Measurements from ENCODE around the gene PAMR1. TPM values are rescaled to one million over a fixed set of nuclear protein-coding genes. Genes with fewer than 3 reads are reported as not detected.

The PAMR1 gene
- total and polyA plus RNA-seq, 9 of the 15 experiments (the other 6 are each of a cell fraction or from before 2014, with no cell fraction given), result not detected

DNA sequence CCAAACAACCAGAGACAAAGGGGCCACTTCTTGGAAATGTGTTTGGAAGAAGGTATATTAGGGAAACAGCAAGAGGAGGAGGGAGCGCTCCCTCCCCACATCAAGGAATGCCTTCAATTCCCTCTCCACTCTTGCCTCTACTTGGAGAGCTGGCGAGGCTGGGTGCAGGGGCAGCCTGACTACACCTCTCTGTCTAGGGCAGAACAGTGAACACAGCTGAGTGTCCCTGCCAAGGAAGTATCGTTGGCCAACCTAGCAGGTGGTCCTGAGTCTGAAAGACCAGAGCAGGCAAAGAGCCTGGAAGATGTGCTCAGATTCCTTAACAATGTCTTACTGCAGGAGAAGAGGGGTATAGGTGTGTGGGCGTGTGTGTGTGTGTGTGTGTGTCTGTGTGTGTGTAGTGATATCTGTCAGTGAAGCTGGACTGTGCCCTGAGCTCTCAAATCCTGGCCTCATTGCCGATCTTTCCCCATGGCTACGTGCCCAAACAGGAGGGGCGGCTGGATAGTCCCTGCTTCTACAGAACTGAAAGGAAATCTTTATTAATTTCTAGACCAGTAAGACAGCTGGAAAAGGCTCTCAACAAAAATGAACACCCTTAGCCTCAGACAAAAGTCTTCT lies 46.8 kb downstream of the PAMR1 start:
- no TSS peak for BruUV-seq (replicated peaks)
- intact Hi-C loops (cut with micrococcal nuclease), result no loop called here
- no peak overlapping the region for H3K27ac ChIP-seq (ENCODE audit: extremely low read depth, low read depth, low read length)
- CTCF ChIA-PET (ENCODE audit: low intra/inter-chr PET ratio), result interaction anchor here (0.6 kb wide), 1 partner anchor 53 kb away, joined by 3 read pairs; no protein-coding TSS in a partner anchor
- TF ChIP-seq ESRRA (IDR thresholded peaks at IDR 0.05; ENCODE audit: borderline replicate concordance, low read depth) (no peak), ZEB2 (IDR thresholded peaks at IDR 0.05) (no peak), CBFB (CRISPR knock-in tag; IDR thresholded peaks at IDR 0.05) (no peak), KDM1A (IDR thresholded peaks at IDR 0.05) (no peak), KAT2B (IDR thresholded peaks at IDR 0.05; ENCODE audit: low read depth, low read length) (no peak), ZNF57 (CRISPR knock-in tag; IDR thresholded peaks at IDR 0.05) (no peak), RHOXF2B (CRISPR knock-in tag; conservative IDR thresholded peaks at IDR 0.05) (no peak), SAFB (IDR thresholded peaks at IDR 0.05; ENCODE audit: borderline replicate concordance, low read depth, low read length) (no peak), WHSC1 (IDR thresholded peaks at IDR 0.05; ENCODE audit: low read length) (no peak), HMGN3 (IDR thresholded peaks at IDR 0.05; ENCODE audit: borderline replicate concordance, extremely low read depth, insufficient read length, low read depth, low read length) (no peak), NR4A1 (CRISPR knock-in tag; IDR thresholded peaks at IDR 0.05) (no peak), NR4A1 (tag; IDR thresholded peaks at IDR 0.05) (no peak), TEAD2 (tag; IDR thresholded peaks at IDR 0.05) (no peak), TAL1 (IDR thresholded peaks at IDR 0.05) (no peak), CCAR2 (IDR thresholded peaks at IDR 0.05; ENCODE audit: low read depth, low read length) (no peak), ZBTB8A (IDR thresholded peaks at IDR 0.05; ENCODE audit: partially characterized antibody) (no peak)
- TF ChIP-seq, protein P1, sequence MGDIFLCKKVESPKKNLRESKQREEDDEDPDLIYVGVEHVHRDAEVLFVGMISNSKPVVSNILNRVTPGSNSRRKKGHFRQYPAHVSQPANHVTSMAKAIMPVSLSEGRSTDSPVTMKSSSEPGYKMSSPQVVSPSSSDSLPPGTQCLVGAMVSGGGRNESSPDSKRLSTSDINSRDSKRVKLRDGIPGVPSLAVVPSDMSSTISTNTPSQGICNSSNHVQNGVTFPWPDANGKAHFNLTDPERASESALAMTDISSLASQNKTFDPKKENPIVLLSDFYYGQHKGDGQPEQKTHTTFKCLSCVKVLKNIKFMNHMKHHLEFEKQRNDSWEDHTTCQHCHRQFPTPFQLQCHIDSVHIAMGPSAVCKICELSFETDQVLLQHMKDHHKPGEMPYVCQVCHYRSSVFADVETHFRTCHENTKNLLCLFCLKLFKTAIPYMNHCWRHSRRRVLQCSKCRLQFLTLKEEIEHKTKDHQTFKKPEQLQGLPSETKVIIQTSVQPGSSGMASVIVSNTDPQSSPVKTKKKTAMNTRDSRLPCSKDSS (IDR thresholded peaks at IDR 0.05; ENCODE audit: low read depth, partially characterized antibody), result no peak
- DNase-seq (ENCODE audit: extremely low read depth in 1 of 4, low spot score in 3 of 4) (no peak), FAIRE-seq (no peak), ATAC-seq (no peak)
- H3K4me1 ChIP-seq (replicated peaks in 1 of 2; ENCODE audit: control insufficient read depth in 2 of 2, insufficient read depth in 2 of 2, low read length in 2 of 2), result no peaks in the 10 kb centered on the region
- POLR2A ChIA-PET, result interaction anchor here (0.8 kb wide), 1 partner anchor 34 kb away, joined by 3 read pairs; no protein-coding TSS in a partner anchor
- no peaks in the 10 kb centered on the region for H3K79me2 ChIP-seq (ENCODE audit: control insufficient read depth, insufficient read depth, low read length)
- H3K9me3 ChIP-seq (replicated peaks; ENCODE audit: control insufficient read depth, insufficient read depth, low read depth, low read length), result no peaks in the 10 kb centered on the region
- no peaks in the 10 kb centered on the region for H3K9me1 ChIP-seq (ENCODE audit: control insufficient read depth, insufficient read depth, low read length)
- H4K20me1 ChIP-seq (replicated peaks; ENCODE audit: control insufficient read depth, insufficient read depth, low read length), result no peaks in the 10 kb centered on the region; the same call in 1 of the 2 replicates
- no peak overlapping the region for H3K4me3 ChIP-seq
- H3K27me3 ChIP-seq (ENCODE audit: control insufficient read depth in 2 of 2, insufficient read depth in 2 of 2, low read length in 2 of 2), result peaks cover 2 to 10% of the 10 kb centered on the region in 2 experiments; a peak in 3 of 5 replicates
- H3K9ac ChIP-seq (ENCODE audit: insufficient read depth in 1 of 2, low read depth in 2 of 2, low read length in 2 of 2), result no peak overlapping the region
- in situ Hi-C loops (cut with MboI), result loop anchor here (10.0 kb wide), 1 partner anchor 786 kb away; no protein-coding TSS in a partner anchor
- H3K4me2 ChIP-seq (ENCODE audit: insufficient read depth, low read length), result no peak overlapping the region
- WGBS (ENCODE audit: insufficient coverage, low coverage, missing lambda C conversion rate), result 5% methylated on average over 7 of the region's 7 CpGs
- no peak overlapping the region for H2AFZ ChIP-seq (ENCODE audit: low read depth, low read length)
- H3K36me3 ChIP-seq (ENCODE audit: control insufficient read depth, insufficient read depth, low read length), result no peaks in the 10 kb centered on the region

Data from K562 (cell line).